HG02571 (cell line): ENCODE data around the gene CHRNB4.

Source experiments
- ATAC-seq: cut with Tn5 transposase; IDR thresholded peaks from one replicate; pipeline ENCODE4 v1.9.1; 2021; ENCODE audit warnings: mild to moderate bottlenecking, moderate library complexity; ENCODE audit not compliant: unreplicated experiment

The CHRNB4 gene

GRCh38 chr15:78671626-78672211 lies 30.7 kb upstream of the CHRNB4 start:
- ATAC-seq: no peak

- no peak for ATAC-seq
Measured at GRCh38 chr15:78668987-78669386, 28.0 kb upstream of the CHRNB4 start.

- ATAC-seq: no peak
Measured at GRCh38 chr15:78667578-78668236, 26.7 kb upstream of the CHRNB4 start.

- ATAC-seq: no peak
Measured at GRCh38 chr15:78666010-78666409, 25.0 kb upstream of the CHRNB4 start.

GRCh38 chr15:78663703-78664102 lies 22.7 kb upstream of the CHRNB4 start:
- no peak for ATAC-seq

GRCh38 chr15:78662028-78662427 lies 21.0 kb upstream of the CHRNB4 start:
- ATAC-seq: no peak

- ATAC-seq: no peak
Measured at GRCh38 chr15:78661001-78661400, 20.0 kb upstream of the CHRNB4 start.

GRCh38 chr15:78660584-78660983 lies 19.6 kb upstream of the CHRNB4 start:
- ATAC-seq: no peak

- ATAC-seq: no peak
Measured at GRCh38 chr15:78658823-78659222, 17.8 kb upstream of the CHRNB4 start.

GRCh38 chr15:78654272-78654671 lies 13.3 kb upstream of the CHRNB4 start:
- no peak for ATAC-seq

- no peak for ATAC-seq
Measured at GRCh38 chr15:78651930-78652615, 11.1 kb upstream of the CHRNB4 start.

GRCh38 chr15:78651007-78651406 lies 10.0 kb upstream of the CHRNB4 start:
- no peak for ATAC-seq

- no peak for ATAC-seq
Measured at GRCh38 chr15:78650022-78650421, 9.0 kb upstream of the CHRNB4 start.

- no peak for ATAC-seq
Measured at GRCh38 chr15:78645009-78645408, 4.0 kb upstream of the CHRNB4 start.

GRCh38 chr15:78642331-78642730 lies 1.3 kb upstream of the CHRNB4 start:
- ATAC-seq: no peak

- no peak for ATAC-seq
Measured at GRCh38 chr15:78641749-78642275, 802 bp upstream of the CHRNB4 start.

GRCh38 chr15:78640527-78641101 lies 396 bp downstream of the CHRNB4 start:
- no peak for ATAC-seq

- ATAC-seq: no peak
Measured at GRCh38 chr15:78638658-78639314, 2.2 kb downstream of the CHRNB4 start.

- ATAC-seq: no peak
Measured at GRCh38 chr15:78637776-78638435, 3.1 kb downstream of the CHRNB4 start.

- no peak for ATAC-seq
Measured at GRCh38 chr15:78636378-78636859, 4.6 kb downstream of the CHRNB4 start.
